MCF 10A (cell line): ENCODE results near the gene ETNK1. TPM values are rescaled to one million over a fixed set of nuclear protein-coding genes. Genes with fewer than 3 reads are reported as not detected.

Experiments used
- BruUV-seq: library from RNA; stranded (reverse); fragments of 400-500 nt; replicated peaks from 2 replicates; lab custom pipeline; 2021; lab: Mats Ljungman, UMichigan
- CTCF ChIA-PET: fragments of 300-600 bp; sonication (Branson Sonifier 250); formaldehyde crosslinking; extraction: SDS; loops from one replicate; lab custom pipeline; 2021; ENCODE audit warnings: antibody characterized with exemption, inconsistent platforms; lab: Yijun Ruan, JAX
- POLR2A ChIA-PET: fragments of 300-600, 350-650 bp; sonication (Branson Sonifier 250); formaldehyde crosslinking; extraction: SDS; loops from one replicate; lab custom pipeline; 2020; ENCODE audit warnings: antibody characterized with exemption, inconsistent platforms; lab: Yijun Ruan, JAX
- DNase-seq: peaks from one replicate; pipeline ENCODE4 v3.0.0-alpha.2; 2018; ENCODE audit not compliant: unreplicated experiment
- H3K27ac Mint-ChIP-seq: one replicate; pipeline ENCODE4 v1.8.0; 2022; ENCODE audit warnings: mild to moderate bottlenecking, low read depth, mixed read lengths; ENCODE audit not compliant: unreplicated experiment
- H3K27me3 Mint-ChIP-seq: one replicate; pipeline ENCODE4 v1.8.0; 2022; ENCODE audit warnings: mixed read lengths; ENCODE audit not compliant: insufficient read depth, unreplicated experiment
- H3K36me3 Mint-ChIP-seq: one replicate; pipeline ENCODE4 v1.8.0; 2022; ENCODE audit warnings: mild to moderate bottlenecking, moderate library complexity, mixed read lengths; ENCODE audit not compliant: insufficient read depth, unreplicated experiment
- H3K4me1 Mint-ChIP-seq: one replicate; pipeline ENCODE4 v1.8.0; 2022; ENCODE audit warnings: mixed read lengths; ENCODE audit not compliant: insufficient read depth, unreplicated experiment
- H3K4me3 Mint-ChIP-seq: one replicate; pipeline ENCODE4 v1.8.0; 2022; ENCODE audit warnings: mild to moderate bottlenecking, moderate library complexity, mixed read lengths; ENCODE audit not compliant: unreplicated experiment
- H3K9me3 Mint-ChIP-seq: one replicate; pipeline ENCODE4 v1.8.0; 2022; ENCODE audit warnings: mixed read lengths; ENCODE audit not compliant: unreplicated experiment
- intact Hi-C: fragments of 100-400 bp; cut with micrococcal nuclease; formaldehyde crosslinking; loops from 2 replicates; pipeline ENCODE4 v1.14.1; 2022
- total RNA-seq: library from RNA; stranded (reverse); gene quantifications from 2 replicates; pipeline ENCODE4 v1.2.3, GENCODE V29; 2022
- TF ChIP-seq, protein P1 (sequence below): fragments of 200-600 bp; IDR thresholded peaks from one replicate; pipeline ENCODE4 v1.8.0; 2022; ENCODE audit warnings: antibody characterized with exemption, mild to moderate bottlenecking; ENCODE audit not compliant: unreplicated experiment

Gene ETNK1
- total RNA-seq, 1 experiment from 2014 or later = 38.3 TPM

DNA sequence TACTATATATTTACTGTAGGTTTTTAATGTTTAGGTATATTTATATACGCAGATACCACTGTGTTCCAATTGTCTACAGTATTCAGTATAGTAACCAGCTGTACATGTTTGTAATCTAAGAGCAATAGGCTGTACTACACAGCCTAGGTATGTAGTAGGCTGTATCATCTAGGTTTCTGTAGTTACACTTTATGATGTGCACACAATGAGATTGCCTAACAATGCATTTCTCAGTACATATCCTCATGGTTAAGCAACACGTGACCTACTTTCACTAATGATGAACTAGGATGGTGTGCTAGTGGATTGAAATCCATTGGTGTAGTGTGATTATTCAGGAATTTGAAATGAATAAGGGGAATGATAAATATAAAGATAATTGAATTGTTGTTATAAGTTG, 77.7 kb downstream of the ETNK1 start:
- ChIA-PET CTCF (interaction anchor here (1.0 kb wide), 1 partner anchor 32 kb away, joined by 3 read pairs; no protein-coding TSS in a partner anchor), POLR2A (no interaction called here)
- intact Hi-C loops = no loop called here
- TF ChIP-seq, protein P1, sequence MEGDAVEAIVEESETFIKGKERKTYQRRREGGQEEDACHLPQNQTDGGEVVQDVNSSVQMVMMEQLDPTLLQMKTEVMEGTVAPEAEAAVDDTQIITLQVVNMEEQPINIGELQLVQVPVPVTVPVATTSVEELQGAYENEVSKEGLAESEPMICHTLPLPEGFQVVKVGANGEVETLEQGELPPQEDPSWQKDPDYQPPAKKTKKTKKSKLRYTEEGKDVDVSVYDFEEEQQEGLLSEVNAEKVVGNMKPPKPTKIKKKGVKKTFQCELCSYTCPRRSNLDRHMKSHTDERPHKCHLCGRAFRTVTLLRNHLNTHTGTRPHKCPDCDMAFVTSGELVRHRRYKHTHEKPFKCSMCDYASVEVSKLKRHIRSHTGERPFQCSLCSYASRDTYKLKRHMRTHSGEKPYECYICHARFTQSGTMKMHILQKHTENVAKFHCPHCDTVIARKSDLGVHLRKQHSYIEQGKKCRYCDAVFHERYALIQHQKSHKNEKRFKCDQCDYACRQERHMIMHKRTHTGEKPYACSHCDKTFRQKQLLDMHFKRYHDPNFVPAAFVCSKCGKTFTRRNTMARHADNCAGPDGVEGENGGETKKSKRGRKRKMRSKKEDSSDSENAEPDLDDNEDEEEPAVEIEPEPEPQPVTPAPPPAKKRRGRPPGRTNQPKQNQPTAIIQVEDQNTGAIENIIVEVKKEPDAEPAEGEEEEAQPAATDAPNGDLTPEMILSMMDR = no peak
- no peaks in the 10 kb centered on the region for H3K9me3 Mint-ChIP-seq
- H3K4me1 Mint-ChIP-seq = no peaks in the 10 kb centered on the region
- DNase-seq = peak; percentile 15
- no peak overlapping the region for H3K27ac Mint-ChIP-seq
- no peaks in the 10 kb centered on the region for H3K27me3 Mint-ChIP-seq
- H3K4me3 Mint-ChIP-seq = no peak overlapping the region
- H3K36me3 Mint-ChIP-seq = no peaks in the 10 kb centered on the region
- BruUV-seq = no TSS peak

DNA sequence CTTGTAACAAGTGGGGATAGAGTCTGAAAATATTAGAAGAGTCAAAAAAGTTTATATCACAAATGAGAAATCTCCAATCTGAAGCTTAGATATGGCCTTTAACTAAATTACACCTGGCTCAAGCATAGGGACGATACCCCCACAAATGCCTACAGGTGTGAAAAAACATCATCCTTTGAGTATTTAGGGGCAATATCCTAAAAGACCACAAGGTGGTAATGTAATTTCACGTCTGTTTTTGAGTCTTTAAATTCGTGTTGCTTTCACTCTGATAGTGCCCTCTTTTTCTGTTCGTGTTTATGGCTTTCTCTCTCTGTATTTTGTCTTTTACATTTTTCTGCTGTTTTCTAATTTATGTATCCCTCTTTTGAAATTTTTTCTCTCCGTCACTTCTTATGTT, 84.3 kb downstream of the ETNK1 start:
- TF ChIP-seq, protein P1 = peak; percentile 38
- no peak overlapping the region for H3K27ac Mint-ChIP-seq
- intact Hi-C loops = loop anchor here (1.0 to 2.0 kb wide), 3 partner anchors 148 to 346 kb away; no protein-coding TSS in a partner anchor
- peak; percentile 38 for DNase-seq
- no TSS peak for BruUV-seq
- no peak overlapping the region for H3K4me3 Mint-ChIP-seq
- H3K4me1 Mint-ChIP-seq = no peaks in the 10 kb centered on the region
- POLR2A ChIA-PET = no interaction called here
- CTCF ChIA-PET = interaction anchor here (0.6 to 0.8 kb wide), 5 partner anchors 79 to 284 kb away, joined by 3 to 5 read pairs (median 3); no protein-coding TSS in a partner anchor
- peaks cover 22% of the 10 kb centered on the region for H3K27me3 Mint-ChIP-seq
- H3K36me3 Mint-ChIP-seq = no peaks in the 10 kb centered on the region
- no peaks in the 10 kb centered on the region for H3K9me3 Mint-ChIP-seq

DNA sequence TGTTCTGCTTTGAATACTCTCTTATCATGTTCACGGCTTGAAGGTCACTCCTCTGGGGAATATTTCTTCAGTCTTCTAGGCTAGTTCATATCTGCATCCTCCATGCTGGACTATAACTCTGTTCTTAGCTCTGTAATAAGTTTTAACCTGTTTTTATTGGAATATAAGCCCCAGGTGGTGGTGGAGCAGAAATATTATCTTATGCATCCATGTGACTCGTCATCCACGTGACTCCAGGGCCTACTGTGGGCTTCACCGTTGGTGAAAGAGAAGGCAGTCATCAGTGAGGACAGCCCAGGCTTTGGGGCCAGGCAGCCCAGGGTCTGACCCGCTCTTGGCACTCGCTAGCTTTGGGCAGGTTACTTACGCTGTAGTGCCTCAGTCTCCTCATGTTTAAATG, 87.1 kb downstream of the ETNK1 start:
- POLR2A ChIA-PET = no interaction called here
- H3K9me3 Mint-ChIP-seq = no peaks in the 10 kb centered on the region

DNA sequence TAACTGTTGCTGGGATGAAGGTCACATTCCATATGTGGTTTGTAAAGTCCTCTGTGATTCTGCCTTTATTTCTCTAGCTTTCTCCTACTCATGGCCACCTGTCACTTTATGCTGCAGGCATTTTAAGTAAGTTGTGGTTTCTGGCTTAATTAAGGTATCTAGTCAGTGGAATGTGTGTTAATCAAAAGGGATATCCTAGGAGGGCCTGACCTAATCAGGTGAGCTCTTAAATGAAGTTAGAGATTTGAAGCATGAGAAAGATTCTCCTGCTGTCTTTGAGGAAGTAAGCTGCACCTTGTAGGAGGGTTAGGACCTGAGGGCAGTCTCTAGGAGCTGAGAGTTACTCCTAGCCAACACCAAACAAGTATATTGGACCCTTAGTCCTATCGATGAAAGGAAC, 90.3 kb downstream of the ETNK1 start:
- H3K36me3 Mint-ChIP-seq = no peaks in the 10 kb centered on the region
- intact Hi-C loops = no loop called here
- ChIA-PET POLR2A (no interaction called here), CTCF (interaction anchor here (0.7 kb wide), 1 partner anchor 139 kb away, joined by 3 read pairs; no protein-coding TSS in a partner anchor)
- no peaks in the 10 kb centered on the region for H3K4me1 Mint-ChIP-seq
- H3K27ac Mint-ChIP-seq = no peak overlapping the region
- H3K4me3 Mint-ChIP-seq = no peak overlapping the region
- H3K27me3 Mint-ChIP-seq = peaks cover 45% of the 10 kb centered on the region
- TF ChIP-seq, protein P1 = no peak
- no peak for DNase-seq
- H3K9me3 Mint-ChIP-seq = no peaks in the 10 kb centered on the region
- BruUV-seq = no TSS peak

More for the DNA sequence above, 87.1 kb downstream of the ETNK1 start:
- no peak for DNase-seq
- intact Hi-C loops = no loop called here
- BruUV-seq = no TSS peak
- Mint-ChIP-seq H3K36me3 (no peaks in the 10 kb centered on the region), H3K27ac (no peak overlapping the region), H3K4me1 (no peaks in the 10 kb centered on the region), H3K27me3 (peaks cover 43% of the 10 kb centered on the region), H3K4me3 (no peak overlapping the region)
- CTCF ChIA-PET = no interaction called here
- TF ChIP-seq, protein P1 = no peak
